Mucosa of descending colon (tissue), 3 donors: ENCODE data around the gene MFAP1. TPM values are rescaled to one million over a fixed set of nuclear protein-coding genes. Genes with fewer than 3 reads are reported as not detected.
"Not testable (repeated sequence)": the region's sequence is repeated elsewhere in the genome, so short reads cannot be mapped to it uniquely, and the experiment has no call there.

Experiments
- ATAC-seq: fragments of 200-7000 bp; cut with Tn5 transposase; one replicate; pipeline ENCODE4 v1.9.1; 2020; ENCODE audit warnings: mild to moderate bottlenecking, moderate library complexity
- DNase-seq, 3 donors: peaks; one replicate each; pipeline ENCODE4 v3.0.0-alpha.2; 2020
- H3K36me3 ChIP-seq: fragments of 200-600 bp; one replicate; pipeline ENCODE4 v1.8.0; 2021; ENCODE audit warnings: low read depth, mild to moderate bottlenecking
- H3K4me1 ChIP-seq: fragments of 200-600 bp; one replicate; pipeline ENCODE4 v1.8.0; 2021; ENCODE audit warnings: low read depth, mild to moderate bottlenecking
- H3K4me3 ChIP-seq: fragments of 200-600 bp; one replicate; pipeline ENCODE4 v1.8.0; 2021; ENCODE audit warnings: mild to moderate bottlenecking
- H3K9me3 ChIP-seq: fragments of 200-600 bp; one replicate; pipeline ENCODE4 v1.8.0; 2021; ENCODE audit warnings: mild to moderate bottlenecking
- intact Hi-C, 2 donors: fragments of 100-400 bp; cut with DNase I in 1 of 2; cut with micrococcal nuclease in 1 of 2; formaldehyde crosslinking; loops; one replicate each; pipeline versions ENCODE4 v1.11.0 to v1.11.1; 2022; cut with DNase I, micrococcal nuclease
- total RNA-seq, 3 donors: library from RNA; stranded (reverse); fragmentation: NEBNext Ultra II Directional in 2 of 3; extraction: Animal tissue kit (Norgen Biotek cat#: 25700) in 2 of 3; gene quantifications; one replicate each; pipeline versions ENCODE4 v1.2.1 to v1.2.4, GENCODE V29; 2021 to 2023
- TF ChIP-seq, protein P1 (sequence below): fragments of 200-600 bp; IDR thresholded peaks from one replicate; pipeline ENCODE4 v1.8.0; 2022; ENCODE audit warnings: antibody characterized with exemption, mild to moderate bottlenecking
- donor health status: DM: no; HTN: no; CAD: no; lungs with moderate emphysema.
- donor health status: DM: no; HTN: no; CAD: no.
- donor health status: DM: no; HTN: yes; CAD: no.

Gene MFAP1
- total RNA-seq, 3 donors from 2014 or later: 19.9 to 22.6 (median 20.9) TPM

DNA sequence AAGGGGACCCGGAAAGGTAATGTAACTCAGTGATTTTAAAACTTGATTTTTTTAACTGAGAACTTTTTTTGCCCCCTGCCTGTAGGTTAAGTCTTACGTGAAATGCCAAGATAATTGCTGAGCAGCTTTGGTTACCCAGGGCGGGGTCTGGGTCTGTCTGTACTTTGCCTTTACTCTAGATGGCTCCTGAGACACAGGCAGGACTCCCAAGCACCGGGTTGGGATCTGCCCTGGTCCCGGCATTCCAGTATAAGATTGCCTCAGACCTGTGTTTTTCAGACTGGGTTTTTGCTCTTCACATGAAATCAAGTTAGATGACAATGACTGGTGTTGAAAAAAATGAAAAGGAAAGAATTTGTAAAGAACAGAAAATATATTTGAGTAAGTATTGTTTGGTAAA is 42.6 kb upstream of the MFAP1 start:
- no peaks in the 10 kb centered on the region for H3K36me3 ChIP-seq
- no peak overlapping the region for H3K4me3 ChIP-seq
- TF ChIP-seq, protein P1, sequence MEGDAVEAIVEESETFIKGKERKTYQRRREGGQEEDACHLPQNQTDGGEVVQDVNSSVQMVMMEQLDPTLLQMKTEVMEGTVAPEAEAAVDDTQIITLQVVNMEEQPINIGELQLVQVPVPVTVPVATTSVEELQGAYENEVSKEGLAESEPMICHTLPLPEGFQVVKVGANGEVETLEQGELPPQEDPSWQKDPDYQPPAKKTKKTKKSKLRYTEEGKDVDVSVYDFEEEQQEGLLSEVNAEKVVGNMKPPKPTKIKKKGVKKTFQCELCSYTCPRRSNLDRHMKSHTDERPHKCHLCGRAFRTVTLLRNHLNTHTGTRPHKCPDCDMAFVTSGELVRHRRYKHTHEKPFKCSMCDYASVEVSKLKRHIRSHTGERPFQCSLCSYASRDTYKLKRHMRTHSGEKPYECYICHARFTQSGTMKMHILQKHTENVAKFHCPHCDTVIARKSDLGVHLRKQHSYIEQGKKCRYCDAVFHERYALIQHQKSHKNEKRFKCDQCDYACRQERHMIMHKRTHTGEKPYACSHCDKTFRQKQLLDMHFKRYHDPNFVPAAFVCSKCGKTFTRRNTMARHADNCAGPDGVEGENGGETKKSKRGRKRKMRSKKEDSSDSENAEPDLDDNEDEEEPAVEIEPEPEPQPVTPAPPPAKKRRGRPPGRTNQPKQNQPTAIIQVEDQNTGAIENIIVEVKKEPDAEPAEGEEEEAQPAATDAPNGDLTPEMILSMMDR: no peak
- peak; percentile 74 for ATAC-seq
- H3K4me1 ChIP-seq: no peaks in the 10 kb centered on the region
- DNase-seq: peak in 1 of 3 donors; percentile 47
- intact Hi-C loops: no loop called here
- H3K9me3 ChIP-seq: no peaks in the 10 kb centered on the region

DNA sequence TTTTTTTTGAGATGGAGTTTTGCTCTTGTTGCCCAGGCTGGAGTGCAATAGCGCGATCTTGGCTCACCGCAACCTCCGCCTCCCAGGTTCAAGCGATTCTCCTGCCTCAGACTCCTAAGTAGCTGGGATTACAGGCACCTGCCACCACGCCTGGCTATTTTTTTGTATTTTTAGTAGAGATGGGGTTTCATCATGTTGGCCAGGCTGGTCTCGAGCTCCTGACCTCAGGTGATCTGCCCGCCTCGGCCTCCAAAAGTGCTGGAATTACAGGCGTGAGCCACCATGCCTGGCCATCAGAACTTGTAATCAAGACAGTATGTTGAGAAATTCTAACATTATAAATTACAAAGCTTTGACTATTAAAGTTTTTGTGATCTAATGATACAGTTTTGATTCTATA is 42.1 kb upstream of the MFAP1 start:
- H3K36me3 ChIP-seq, H3K4me3 ChIP-seq, intact Hi-C loops, DNase-seq, H3K9me3 ChIP-seq, ATAC-seq, H3K4me1 ChIP-seq: not testable (repeated sequence)

DNA sequence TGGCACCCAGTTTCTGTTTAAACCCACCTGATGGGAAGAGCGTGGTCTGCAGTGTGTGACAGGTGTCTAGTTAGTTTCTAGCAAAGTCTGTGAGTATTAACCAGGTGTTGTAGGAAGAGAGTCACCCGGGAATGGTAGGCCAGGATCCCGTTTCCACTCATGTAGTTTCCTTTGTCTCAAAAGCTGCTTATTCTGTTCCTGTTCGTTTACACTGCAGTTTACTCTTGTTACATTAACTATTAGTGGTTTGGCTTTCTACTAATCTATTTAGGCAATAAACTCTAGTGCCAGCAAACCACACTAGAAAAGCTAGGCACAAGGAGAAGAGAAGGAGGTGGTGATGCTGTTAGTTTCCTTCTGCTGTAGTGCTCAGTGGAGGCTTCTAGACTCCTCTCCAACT is 35.1 kb upstream of the MFAP1 start:
- ATAC-seq: no peak
- intact Hi-C loops: no loop called here
- no peaks in the 10 kb centered on the region for H3K4me1 ChIP-seq
- H3K4me3 ChIP-seq: no peak overlapping the region
- TF ChIP-seq, protein P1: no peak
- H3K36me3 ChIP-seq: no peaks in the 10 kb centered on the region
- DNase-seq: no peak
- no peaks in the 10 kb centered on the region for H3K9me3 ChIP-seq

GRCh38 chr15:43854801-43855200 is 30.3 kb upstream of the MFAP1 start:
- no peak for ATAC-seq
- no peaks in the 10 kb centered on the region for H3K9me3 ChIP-seq
- no peaks in the 10 kb centered on the region for H3K36me3 ChIP-seq
- H3K4me3 ChIP-seq: no peak overlapping the region
- intact Hi-C loops: no loop called here
- DNase-seq: no peak
- H3K4me1 ChIP-seq: no peaks in the 10 kb centered on the region
- TF ChIP-seq, protein P1: no peak

DNA sequence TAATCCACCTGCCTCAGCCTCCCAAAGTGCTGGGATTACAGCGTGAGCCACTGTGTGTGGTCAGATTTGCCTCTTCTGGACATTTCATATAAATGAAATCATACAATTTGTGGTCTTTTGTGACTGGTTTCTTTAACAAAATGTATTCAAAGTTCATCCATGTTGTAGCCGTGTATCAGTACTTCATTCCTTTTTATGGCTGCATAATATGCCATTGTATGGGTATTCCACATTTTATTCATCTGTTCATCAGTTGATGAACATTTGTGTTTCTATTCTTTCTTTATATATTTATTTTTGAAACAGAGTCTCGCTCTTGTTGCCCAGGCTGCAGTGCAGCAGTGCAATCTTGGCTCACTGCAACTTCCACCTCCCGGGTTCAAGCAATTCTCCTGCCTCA is 28.1 kb upstream of the MFAP1 start:
- Histone ChIP-seq H3K4me3 (no peak overlapping the region), H3K36me3 (no peaks in the 10 kb centered on the region), H3K4me1 (no peaks in the 10 kb centered on the region), H3K9me3 (no peaks in the 10 kb centered on the region)
- intact Hi-C loops: no loop called here
- ATAC-seq (no peak), DNase-seq (no peak)
- TF ChIP-seq, protein P1: no peak

- no peaks in the 10 kb centered on the region for H3K36me3 ChIP-seq
- H3K4me1 ChIP-seq: no peaks in the 10 kb centered on the region
- H3K9me3 ChIP-seq: no peaks in the 10 kb centered on the region
- H3K4me3 ChIP-seq: no peak overlapping the region
- DNase-seq: no peak
- intact Hi-C loops: no loop called here
- TF ChIP-seq, protein P1: no peak
- ATAC-seq: no peak
Observed at GRCh38 chr15:43851251-43851650, 26.8 kb upstream of the MFAP1 start.
